Hepatic stellate cell (primary cell): ENCODE measurements around the gene TMEM240.
"Not testable (repeated sequence)": the region's sequence is repeated elsewhere in the genome, so short reads cannot be mapped to it uniquely, and the experiment has no call there.

Experiments used
- DNase-seq: peaks from one replicate; pipeline ENCODE4 v3.0.0; 2011; ENCODE audit warnings: low spot score

Gene TMEM240

DNA sequence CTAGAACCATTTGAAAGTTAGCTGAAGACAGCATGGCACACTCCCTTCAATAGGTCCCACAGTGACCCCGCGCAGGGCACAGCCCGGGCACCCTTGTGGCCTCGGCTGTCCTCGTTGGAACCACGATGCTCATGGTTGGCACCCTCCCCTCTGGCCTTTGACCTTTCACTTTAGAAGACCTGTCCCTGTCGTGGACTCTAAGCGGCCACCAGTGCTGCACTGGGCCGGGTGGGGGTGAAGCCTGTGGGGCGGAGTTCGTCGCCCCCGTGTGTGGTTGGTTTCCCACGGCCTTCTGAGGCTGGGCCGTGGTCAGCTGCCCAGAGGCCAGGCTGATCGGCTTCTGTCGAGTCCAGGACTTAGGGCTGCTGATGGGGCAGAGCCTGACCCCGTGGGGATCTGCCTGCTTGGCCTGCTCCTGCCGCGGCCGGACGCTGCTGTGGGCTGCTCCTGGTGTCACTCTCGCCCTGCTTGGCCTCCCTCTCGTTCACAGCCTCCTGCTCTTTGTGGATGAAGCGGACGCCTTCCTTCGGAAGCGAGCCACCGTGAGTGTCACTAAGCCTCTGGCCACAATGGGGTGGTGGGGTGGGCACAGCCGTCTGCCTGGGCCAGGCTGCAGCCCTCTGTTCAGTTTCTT lies 15.6 kb downstream of the TMEM240 start:
- not testable (repeated sequence) for DNase-seq

DNA sequence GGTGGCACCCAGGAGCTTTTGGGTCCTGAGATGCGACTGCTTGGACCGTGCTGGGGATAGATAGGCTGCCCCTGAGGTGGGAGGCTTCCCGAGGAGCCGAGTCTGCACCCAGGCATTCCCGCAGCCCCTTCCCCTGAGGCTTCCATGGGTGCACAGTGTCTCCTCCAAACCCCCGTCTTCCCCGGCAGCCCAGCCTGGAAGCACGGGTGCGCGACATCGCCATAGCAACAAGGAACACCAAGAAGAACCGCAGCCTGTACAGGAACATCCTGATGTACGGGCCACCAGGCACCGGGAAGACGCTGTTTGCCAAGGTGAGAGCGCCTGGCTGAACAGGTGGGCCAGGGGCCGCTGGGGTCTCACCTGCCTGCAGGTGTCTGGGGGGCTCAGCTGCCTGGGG lies 16.8 kb downstream of the TMEM240 start:
- not testable (repeated sequence) for DNase-seq

DNA sequence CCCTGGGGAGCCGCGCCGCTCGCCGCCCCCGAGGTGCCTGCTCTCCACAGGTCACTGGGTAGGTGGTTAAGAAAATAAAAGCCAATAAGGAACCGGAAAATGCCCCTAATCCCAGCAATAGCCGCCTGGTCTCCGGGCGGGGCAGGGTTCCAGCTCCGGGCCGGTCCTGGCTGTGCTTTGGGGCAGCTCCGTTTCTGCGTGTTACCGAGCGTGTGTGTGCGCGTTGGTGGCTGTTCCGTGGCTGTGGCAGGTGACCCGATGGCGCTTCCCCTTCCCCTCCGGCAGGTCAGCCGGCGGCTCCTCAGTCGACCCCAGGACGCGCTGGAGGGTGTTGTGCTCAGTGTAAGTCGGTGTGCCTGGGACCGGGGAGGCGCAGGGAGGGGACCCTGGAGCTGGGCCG lies 17.2 kb downstream of the TMEM240 start:
- not testable (repeated sequence) for DNase-seq

DNA sequence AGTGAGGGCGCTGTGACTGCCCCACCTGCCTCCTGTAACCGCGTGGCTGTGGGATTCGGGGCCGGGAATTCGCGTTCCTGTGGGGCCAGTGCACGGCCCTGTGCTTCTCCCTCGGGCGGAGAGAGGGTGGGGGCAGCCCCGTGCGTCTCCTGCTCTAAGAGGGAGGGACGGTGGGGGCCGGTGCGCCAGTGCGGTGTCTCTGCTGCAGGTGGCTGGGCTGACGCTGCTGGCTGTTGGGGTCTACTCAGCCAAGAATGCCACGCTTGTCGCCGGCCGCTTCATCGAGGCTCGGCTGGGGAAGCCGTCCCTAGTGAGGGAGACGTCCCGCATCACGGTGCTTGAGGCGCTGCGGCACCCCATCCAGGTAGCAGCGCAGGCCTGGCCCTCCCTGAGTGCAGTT lies 17.9 kb downstream of the TMEM240 start:
- not testable (repeated sequence) for DNase-seq

DNA sequence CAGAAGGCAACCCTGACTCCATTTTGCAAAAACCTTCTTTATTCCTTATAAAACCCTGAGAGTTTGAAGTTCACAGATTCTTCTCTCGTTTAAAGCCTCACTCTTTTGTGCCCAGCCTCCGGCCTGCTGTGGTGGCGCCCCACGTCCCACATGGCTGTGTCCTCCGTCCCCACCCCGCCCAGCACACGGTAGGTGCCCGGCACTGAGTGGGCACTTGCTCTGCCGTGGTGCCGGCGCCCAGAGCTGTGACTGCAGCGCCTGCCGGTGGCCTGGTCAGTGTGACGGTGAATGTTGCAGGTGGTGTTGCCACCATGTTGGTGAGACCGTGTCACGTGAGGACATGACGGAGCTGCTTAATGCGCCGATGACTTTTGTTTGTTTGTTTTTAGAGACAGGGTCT lies 19.1 kb downstream of the TMEM240 start:
- DNase-seq: no peak

GRCh38 chr1:1519805-1520505 lies 20.5 kb downstream of the TMEM240 start:
- DNase-seq: not testable (repeated sequence)

DNA sequence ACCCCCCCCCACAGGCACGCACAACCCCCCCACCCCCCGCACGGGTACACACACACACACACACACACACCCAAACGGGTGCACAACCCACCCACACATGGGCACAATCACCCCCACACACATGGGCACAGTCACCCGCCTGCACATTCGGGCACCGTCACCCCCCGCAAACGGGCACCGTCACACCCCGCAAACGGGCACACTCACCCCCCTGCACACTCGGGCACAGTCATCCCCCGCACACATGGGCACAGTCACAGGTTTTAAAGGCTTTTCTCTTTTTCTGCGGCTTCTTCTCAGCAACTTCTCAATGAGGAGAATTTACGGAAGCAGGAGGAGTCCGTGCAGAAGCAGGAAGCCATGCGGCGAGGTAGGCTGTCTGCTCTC lies 21.8 kb downstream of the TMEM240 start:
- not testable (repeated sequence) for DNase-seq

- DNase-seq: no peak
Measured at GRCh38 chr1:1517973-1518620, 22.3 kb downstream of the TMEM240 start.

- DNase-seq: not testable (repeated sequence)
Measured at GRCh38 chr1:1516923-1517322, 23.5 kb downstream of the TMEM240 start.

- DNase-seq: not testable (repeated sequence)
Measured at GRCh38 chr1:1514376-1514775, 26.0 kb downstream of the TMEM240 start.

GRCh38 chr1:1513675-1514074 lies 26.7 kb downstream of the TMEM240 start:
- DNase-seq: not testable (repeated sequence)

GRCh38 chr1:1512425-1512824 lies 28.0 kb downstream of the TMEM240 start:
- not testable (repeated sequence) for DNase-seq

DNA sequence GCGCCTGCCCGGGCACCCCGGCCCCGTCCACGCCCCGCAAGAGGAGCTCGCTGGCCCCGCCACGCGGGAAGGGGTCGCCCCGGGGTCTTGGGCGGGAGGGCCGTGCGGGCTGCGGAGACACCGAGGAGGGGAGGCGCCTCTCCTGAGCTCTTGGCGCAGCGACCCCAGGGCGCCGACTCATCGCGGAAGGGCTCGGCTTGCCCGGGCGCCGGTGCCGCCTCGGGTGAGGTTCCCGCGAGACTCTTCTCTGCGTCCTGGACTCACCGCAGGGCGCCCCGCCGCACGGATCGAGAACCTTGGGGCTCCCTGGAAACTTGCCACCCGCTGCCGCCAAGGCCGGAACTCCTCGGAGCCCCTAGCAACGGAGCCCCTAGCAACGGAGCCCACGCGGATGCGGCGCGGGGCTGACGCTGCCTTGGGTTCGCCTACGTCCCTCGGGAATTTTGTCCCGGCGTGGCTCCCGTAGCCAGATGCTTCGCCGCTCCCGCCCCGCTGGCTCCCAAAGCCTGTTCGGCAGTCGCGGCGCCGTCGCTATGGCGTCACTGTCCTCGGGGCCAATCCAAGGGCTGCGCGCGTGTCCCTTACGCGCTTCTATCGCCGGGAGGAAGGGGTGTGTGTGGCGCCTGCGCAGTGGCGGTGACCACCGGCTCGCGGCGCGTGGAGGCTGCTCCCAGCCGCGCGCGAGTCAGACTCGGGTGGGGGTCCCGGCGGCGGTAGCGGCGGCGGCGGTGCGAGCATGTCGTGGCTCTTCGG lies 28.7 kb downstream of the TMEM240 start, which contains the start of gene ATAD3A:
Gene ATAD3A, plus strand, starts transcription at position 630 of the 753 bp plus-strand sequence. Its CDS starts 107 bp downstream, at position 737.
- DNase-seq: peak; percentile 100

DNA sequence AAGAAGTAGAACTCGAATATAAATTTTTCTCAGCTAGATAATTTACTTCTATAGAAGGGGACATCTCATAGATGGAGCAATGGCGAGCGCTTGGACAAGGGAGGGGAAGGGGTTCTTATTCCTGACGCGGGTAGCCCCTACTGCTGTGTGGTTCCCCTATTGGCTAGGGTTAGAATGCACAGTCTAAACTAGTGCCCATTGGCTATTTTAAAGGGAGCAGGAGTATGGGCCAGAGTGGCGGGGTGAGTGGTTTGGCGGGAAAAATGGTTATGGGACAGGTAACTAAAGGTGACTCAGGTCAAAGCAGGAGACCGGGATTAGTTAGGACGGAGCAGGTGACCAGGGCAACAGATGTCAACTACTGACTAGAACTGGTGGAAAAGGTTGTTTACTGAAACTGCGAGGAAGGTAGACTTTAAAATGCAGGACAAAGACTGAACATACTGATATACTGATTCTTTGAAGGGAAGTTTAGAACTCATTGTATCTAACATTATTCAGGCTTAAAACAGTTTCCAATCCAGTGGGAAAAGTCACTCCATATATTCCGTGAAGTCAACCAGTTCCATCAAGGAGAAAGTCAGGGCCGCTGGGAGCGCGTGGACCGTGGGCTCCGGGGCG lies 29.4 kb downstream of the TMEM240 start:
- no peak for DNase-seq

DNA sequence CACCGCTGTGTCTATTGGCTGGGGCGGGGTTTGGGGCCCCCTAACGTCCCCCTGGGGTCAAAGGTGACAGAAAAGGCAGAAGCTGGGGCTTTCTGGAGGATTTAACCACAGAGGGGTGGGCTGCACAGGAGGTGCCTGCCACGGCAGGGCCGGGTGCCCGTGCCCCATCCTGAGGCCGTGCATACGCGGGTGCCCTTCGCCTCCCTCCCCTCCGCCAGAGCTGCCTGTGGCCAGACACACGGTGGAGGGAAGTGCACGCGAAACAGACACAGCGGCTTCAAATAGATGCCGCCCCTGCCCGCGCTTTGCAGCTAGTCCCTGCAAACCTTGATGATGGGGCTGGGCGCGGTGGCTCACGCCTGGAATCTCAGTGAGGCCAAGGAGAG lies 31.0 kb downstream of the TMEM240 start:
- DNase-seq: not testable (repeated sequence)

DNA sequence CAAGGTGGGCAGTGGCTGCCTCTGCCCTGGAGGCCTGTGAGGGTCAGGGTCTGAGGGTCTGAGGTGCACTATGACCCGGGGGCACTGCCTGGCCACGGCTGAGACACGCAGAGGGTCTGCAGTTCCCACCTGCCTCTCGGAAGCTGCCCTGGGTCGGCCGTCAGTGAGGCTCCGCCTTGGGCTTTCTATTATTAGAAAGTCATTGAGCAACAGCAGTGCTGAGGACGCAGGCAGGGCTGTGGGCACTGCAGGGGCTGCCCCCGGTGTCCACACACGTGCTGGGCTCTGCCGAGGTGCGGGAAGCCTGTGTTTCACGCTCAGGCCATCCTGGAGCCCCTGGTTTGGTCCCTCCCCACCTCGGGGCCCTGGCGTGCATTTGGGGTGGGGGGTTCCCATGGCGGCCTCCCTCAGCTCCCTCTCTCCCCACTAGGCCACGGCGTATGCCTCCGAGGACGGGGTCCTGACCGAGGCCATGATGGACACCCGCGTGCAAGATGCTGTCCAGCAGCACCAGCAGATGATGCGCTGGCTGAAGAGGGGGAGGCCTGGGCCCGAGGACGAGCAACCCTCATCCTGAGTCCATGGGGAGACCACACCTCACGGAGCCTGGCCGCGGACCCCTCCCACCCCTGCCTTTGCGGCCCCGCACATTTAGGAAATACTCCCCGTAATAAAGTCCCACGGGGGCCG lies 31.5 kb downstream of the TMEM240 start:
- DNase-seq: not testable (repeated sequence)

DNA sequence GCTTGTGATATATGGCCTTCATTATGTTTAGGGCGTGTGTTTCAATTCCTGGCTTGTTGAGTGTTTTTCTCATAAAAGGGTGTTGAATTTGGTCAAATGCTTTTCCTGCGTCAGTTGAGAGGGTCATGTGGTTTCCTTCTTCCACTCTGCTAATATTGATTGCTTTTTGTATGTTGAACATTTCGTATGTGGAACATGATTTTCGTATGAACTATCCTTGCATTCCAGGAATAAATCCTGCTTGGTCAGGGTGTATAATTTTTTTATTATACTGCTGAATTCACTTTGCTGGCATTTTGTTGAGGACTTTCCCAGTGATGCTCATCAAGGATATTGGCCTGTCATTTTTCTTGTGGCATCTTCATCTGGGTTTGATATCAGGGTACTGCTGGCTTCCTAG lies 33.1 kb downstream of the TMEM240 start:
- no peak for DNase-seq

- DNase-seq: not testable (repeated sequence)
Measured at GRCh38 chr1:1505801-1506200, 34.6 kb downstream of the TMEM240 start.

DNA sequence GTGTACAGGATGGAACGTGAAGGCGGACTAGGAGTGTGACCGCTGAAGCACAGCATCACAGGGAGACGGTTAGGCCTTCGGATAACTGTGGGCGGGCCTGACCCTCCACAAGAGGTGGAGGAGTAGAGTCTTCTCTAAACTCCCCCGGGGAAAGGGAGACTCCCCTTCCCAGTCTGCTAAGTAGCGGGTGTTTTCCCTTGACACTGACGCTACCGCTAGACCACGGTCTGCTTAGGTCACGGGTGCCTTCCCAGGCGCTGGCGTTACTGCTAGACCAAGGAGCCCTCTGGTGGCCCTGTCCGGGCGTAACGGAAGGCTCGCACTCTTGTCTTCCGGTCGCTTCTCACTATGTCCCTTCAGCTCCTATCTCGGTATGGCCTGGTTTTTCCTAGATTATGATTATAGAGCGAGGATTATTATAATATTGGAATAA lies 35.0 kb downstream of the TMEM240 start:
- not testable (repeated sequence) for DNase-seq

DNA sequence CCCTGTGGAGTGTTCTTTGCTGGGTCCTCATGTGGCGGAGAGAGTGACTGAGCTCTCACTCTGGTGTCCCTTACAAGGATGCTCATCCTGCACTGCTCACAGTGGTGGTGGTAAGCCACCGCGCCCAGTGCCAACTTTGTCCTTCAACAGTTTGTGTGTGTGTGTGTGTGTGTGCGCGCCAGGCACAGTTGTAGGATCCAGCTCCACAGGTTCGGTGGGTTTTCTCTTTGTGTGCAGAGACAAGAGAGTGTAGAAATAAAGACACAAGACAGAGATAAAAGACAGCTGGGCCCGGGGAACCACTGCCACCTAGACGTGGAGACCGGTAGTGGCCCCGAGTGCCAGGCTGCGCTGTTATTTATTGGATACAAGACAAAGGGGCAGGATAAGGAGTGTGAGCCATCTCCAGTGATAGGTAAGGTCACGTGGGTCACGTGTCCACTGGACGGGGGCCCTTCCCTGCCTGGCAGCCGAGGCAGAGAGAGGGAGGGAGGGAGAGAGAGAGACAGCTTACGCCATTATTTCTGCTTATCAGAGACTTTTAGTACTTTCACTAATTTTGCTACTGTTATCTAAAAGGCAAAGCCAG lies 35.6 kb downstream of the TMEM240 start:
- DNase-seq: peak; percentile 30

- not testable (repeated sequence) for DNase-seq
Measured at GRCh38 chr1:1495461-1495975, 44.9 kb downstream of the TMEM240 start.
